Activated T-helper 1 cell treated with anti-CD3 and anti-CD28 coated beads, Interleukin-12 subunit alpha, Interleukin-12 subunit beta, Interleukin-2, Interleukin-4 antibody, amounts not matched to agents 30 ng/mL and 10 ng/mL and 1 ng/mL, durations not matched to agents 14 hours and 24 hours and 36 hours (primary cell): ENCODE results near the gene QSER1. TPM values are rescaled to one million over a fixed set of nuclear protein-coding genes. Genes with fewer than 3 reads are reported as not detected.
"Not testable (repeated sequence)": the region's sequence is repeated elsewhere in the genome, so short reads cannot be mapped to it uniquely, and the experiment has no call there.

Source experiments
- DNase-seq: peaks from one replicate; pipeline ENCODE4 v3.0.0; 2021; ENCODE audit warnings: low spot score
- H3K27ac Mint-ChIP-seq: one replicate; pipeline ENCODE4 v1.8.0; 2021; ENCODE audit warnings: mild to moderate bottlenecking, mixed read lengths
- H3K27me3 Mint-ChIP-seq: one replicate; pipeline ENCODE4 v1.8.0; 2022; ENCODE audit warnings: mild to moderate bottlenecking, moderate library complexity, mixed read lengths; ENCODE audit not compliant: insufficient read depth
- H3K36me3 Mint-ChIP-seq: one replicate; pipeline ENCODE4 v1.8.0; 2021; ENCODE audit warnings: low read depth, mixed read lengths
- H3K4me1 Mint-ChIP-seq: one replicate; pipeline ENCODE4 v1.8.0; 2021; ENCODE audit warnings: low read depth, mixed read lengths
- H3K4me3 Mint-ChIP-seq: one replicate; pipeline ENCODE4 v1.8.0; 2021; ENCODE audit warnings: mild to moderate bottlenecking, moderate library complexity, mixed read lengths
- H3K9me3 Mint-ChIP-seq: one replicate; pipeline ENCODE4 v1.8.0; 2021; ENCODE audit warnings: mixed read lengths
- intact Hi-C: fragments of 100-400 bp; cut with micrococcal nuclease; formaldehyde crosslinking; loops from one replicate; pipeline ENCODE4 v1.15.1; 2024
- total RNA-seq: library from RNA; stranded (reverse); gene quantifications from 2 replicates; pipeline ENCODE4 v1.2.3, GENCODE V29; 2022

QSER1 gene
- total RNA-seq, 1 donor from 2014 or later: 15.1 TPM

DNA sequence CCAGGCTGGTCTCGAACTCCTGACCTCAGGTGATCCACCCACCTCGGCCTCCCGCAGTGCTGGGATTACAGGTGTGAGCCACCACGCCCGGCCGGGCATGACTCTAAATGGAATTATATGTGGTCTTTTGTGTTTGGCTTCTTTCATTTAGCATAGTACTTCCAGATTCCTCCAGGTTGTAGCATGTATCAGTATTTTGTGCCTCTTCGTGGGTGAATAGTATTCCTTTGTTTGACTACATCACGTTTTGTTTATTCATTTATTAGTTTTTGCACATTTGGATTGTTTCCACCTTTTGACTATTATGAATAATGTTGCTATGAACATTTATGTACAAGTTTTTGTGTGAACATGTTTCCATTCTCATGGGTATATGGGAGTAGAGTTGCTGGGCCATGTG lies 24.4 kb downstream of the QSER1 start:
- no peaks in the 10 kb centered on the region for H3K27me3 Mint-ChIP-seq
- no peak overlapping the region for H3K27ac Mint-ChIP-seq
- no peak overlapping the region for H3K4me3 Mint-ChIP-seq
- no peaks in the 10 kb centered on the region for H3K9me3 Mint-ChIP-seq
- intact Hi-C loops: no loop called here
- H3K4me1 Mint-ChIP-seq: peaks cover 17% of the 10 kb centered on the region
- H3K36me3 Mint-ChIP-seq: no peaks in the 10 kb centered on the region
- no peak for DNase-seq

DNA sequence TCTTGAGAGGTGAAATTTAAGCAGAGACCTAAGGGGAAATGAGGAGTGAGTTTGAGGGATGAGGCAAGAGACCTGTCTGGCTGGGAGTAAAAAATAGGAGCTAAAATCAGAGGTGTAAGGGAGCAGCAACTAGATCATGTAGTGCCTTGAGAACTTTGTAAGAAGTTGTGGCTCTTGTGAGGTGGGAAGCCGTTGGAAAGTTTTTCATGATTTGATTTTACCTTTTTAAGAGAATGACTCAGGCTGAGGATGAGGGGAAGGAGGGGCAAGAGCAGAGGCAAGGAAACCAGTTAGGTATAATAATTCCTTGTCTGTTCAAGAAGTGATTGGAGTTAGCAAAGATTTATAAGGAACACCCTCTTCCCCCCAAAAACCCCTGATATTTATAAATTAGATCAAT lies 25.8 kb downstream of the QSER1 start:
- H3K27ac Mint-ChIP-seq: peak overlapping the region; percentile 16
- intact Hi-C loops: no loop called here
- H3K9me3 Mint-ChIP-seq: no peaks in the 10 kb centered on the region
- DNase-seq: no peak
- no peaks in the 10 kb centered on the region for H3K36me3 Mint-ChIP-seq
- no peaks in the 10 kb centered on the region for H3K27me3 Mint-ChIP-seq
- H3K4me1 Mint-ChIP-seq: peaks cover 17% of the 10 kb centered on the region
- no peak overlapping the region for H3K4me3 Mint-ChIP-seq

DNA sequence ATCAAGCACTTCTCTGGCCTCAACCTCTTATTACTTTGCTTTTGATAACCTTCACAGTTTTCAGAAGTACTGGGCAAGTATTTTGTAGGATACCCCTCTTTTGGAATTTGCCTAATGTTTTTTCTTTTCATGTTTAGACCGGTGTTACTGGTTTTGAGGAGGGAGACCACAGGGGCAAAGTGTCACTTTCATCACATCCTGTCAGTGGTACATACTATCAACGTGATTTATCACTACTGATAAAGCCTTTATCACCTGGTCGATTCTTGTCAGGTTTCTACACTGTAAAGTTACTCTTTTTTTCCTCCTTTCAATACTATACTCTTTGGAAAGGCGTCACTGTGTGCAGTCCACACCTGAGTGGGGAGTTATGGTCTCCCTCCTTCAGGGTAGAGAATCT lies 26.7 kb downstream of the QSER1 start:
- Mint-ChIP-seq H3K4me3 (no peak overlapping the region), H3K4me1 (peaks cover 17% of the 10 kb centered on the region), H3K27ac (no peak overlapping the region), H3K9me3 (no peaks in the 10 kb centered on the region), H3K27me3 (no peaks in the 10 kb centered on the region), H3K36me3 (no peaks in the 10 kb centered on the region)
- intact Hi-C loops: no loop called here
- no peak for DNase-seq

DNA sequence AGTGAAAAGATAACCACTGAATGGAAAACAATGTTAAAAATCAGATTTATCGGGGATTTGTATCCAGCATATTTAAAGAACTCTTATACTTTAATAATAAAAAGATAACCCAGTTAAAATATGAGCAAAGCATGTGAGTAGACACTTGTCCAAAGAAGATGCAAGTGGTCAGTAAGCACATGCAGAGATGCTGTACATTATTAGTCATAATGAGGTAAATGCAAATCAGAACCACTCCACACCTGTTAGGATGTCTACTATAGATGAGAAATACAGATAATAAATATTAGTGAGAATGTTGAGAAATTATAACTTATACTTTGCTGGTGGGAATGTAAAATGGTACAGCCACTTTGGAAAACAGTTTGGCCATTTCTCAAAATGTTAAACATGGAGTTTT lies 28.0 kb downstream of the QSER1 start:
- no peak for DNase-seq
- no peaks in the 10 kb centered on the region for H3K36me3 Mint-ChIP-seq
- no peak overlapping the region for H3K27ac Mint-ChIP-seq
- no peaks in the 10 kb centered on the region for H3K27me3 Mint-ChIP-seq
- no peaks in the 10 kb centered on the region for H3K9me3 Mint-ChIP-seq
- peaks cover 17% of the 10 kb centered on the region for H3K4me1 Mint-ChIP-seq
- H3K4me3 Mint-ChIP-seq: no peak overlapping the region
- intact Hi-C loops: no loop called here

DNA sequence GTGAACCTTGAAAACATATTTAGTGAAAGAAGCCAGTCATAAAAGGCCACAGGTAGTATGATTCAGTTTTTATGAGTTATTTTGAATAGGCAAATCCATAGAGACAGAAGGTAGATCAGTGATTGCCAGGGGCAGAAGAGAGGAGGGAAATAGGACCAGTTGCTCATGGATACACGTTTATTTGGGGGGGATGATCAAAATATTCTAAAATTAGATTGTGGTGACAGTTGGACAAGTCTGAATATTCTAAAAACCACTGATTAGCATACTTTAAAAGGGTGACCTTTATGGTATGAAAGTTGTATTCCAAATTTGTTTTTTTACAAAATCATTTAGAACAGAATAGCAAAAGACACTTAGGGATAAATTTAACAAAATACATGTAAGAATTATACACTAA lies 28.6 kb downstream of the QSER1 start:
- intact Hi-C loops: no loop called here
- H3K9me3 Mint-ChIP-seq: no peaks in the 10 kb centered on the region
- H3K36me3 Mint-ChIP-seq: no peaks in the 10 kb centered on the region
- no peaks in the 10 kb centered on the region for H3K27me3 Mint-ChIP-seq
- H3K4me3 Mint-ChIP-seq: no peak overlapping the region
- DNase-seq: no peak
- H3K27ac Mint-ChIP-seq: no peak overlapping the region
- peaks cover 17% of the 10 kb centered on the region for H3K4me1 Mint-ChIP-seq

DNA sequence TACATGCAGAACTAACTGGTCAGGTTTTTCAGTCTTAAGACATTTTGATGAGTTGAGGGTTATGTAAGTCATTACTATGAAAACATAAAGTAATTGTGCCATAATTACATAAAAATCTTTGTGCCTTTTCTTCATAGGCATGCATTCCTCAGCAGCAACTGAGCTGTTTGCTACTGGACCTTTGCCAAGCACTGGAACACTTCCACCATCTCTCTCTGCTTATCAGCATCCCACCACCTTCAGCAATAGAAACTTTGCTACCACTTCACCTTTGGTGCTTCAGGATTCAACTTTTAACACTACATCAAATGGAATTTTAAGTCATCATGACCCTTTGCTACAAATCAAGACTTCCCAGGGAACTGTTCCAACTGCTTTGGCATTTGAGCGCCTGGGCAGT lies 39.0 kb downstream of the QSER1 start:
- intact Hi-C loops: no loop called here
- Mint-ChIP-seq H3K4me1 (no peaks in the 10 kb centered on the region), H3K4me3 (no peak overlapping the region), H3K36me3 (peaks cover 41% of the 10 kb centered on the region), H3K27ac (no peak overlapping the region), H3K27me3 (no peaks in the 10 kb centered on the region), H3K9me3 (no peaks in the 10 kb centered on the region)
- no peak for DNase-seq

DNA sequence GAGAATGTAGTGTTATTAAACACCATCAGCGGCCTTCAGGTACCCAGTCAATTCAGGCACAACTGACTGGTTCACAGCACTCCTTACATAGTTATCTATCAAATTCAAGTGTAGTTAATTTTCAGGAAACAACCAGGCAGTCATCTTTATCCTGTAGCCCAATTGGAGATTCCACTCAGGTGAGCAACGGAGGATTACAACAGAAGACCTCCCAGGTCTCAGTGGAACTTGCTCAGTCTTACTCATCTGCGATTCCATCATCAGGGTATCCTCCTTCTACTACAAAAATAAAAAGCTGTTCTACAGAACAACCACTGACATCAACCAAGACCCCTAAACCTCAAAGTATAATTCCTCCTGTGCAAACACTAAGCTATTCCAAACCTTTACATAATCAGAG lies 39.6 kb downstream of the QSER1 start:
- Mint-ChIP-seq H3K4me3 (no peak overlapping the region), H3K9me3 (no peaks in the 10 kb centered on the region), H3K36me3 (peaks cover 41% of the 10 kb centered on the region), H3K27me3 (no peaks in the 10 kb centered on the region), H3K27ac (no peak overlapping the region), H3K4me1 (no peaks in the 10 kb centered on the region)
- no peak for DNase-seq
- intact Hi-C loops: no loop called here

DNA sequence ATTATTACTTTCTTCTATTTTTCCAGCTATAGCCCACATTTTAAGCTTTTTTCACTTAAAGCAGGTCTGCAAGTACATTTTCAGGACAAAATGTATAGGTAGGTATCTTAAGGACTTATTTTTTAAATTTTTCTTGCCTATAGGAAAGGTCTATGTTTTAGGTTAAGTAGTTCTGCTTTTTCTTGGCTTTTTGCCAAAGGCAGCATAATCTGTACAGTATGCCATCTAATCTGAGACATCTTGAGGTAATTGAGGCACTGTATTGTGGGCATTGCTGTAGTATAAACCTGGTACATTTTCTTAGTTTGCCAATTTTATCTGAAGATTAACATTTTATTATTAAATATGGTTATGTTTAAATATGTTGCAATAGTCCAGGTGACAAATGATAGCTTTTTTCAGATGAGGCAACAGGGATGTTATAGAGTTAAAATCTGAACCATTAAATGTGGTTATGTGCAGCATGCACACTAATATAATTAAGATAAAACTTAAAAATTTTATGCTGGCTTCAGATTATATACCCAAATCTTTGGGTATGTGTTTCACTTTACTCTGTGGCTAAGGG lies 42.9 kb downstream of the QSER1 start:
- no peak overlapping the region for H3K27ac Mint-ChIP-seq
- no peaks in the 10 kb centered on the region for H3K27me3 Mint-ChIP-seq
- peaks cover 14% of the 10 kb centered on the region for H3K4me1 Mint-ChIP-seq
- no peaks in the 10 kb centered on the region for H3K9me3 Mint-ChIP-seq
- intact Hi-C loops: no loop called here
- DNase-seq: no peak
- H3K4me3 Mint-ChIP-seq: no peak overlapping the region
- H3K36me3 Mint-ChIP-seq: peaks cover 42% of the 10 kb centered on the region

DNA sequence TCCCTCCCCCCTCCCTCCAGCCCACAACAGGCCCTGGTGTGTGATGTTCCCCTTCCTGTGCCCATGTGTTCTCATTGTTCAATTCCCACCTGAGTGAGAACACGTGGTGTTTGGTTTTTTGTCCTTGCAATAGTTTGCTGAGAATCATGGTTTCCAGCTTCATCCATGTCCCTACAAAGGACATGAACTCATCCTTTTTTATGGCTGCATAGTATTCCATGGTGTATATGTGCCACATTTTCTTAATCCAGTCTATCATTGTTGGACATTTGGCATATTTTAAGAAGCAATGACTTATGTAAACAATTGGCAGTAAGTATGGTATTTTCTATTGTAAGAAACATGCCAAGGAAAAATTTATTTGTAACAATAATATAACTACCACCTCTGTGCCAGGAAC lies 43.6 kb downstream of the QSER1 start:
- H3K9me3 Mint-ChIP-seq, H3K27ac Mint-ChIP-seq, intact Hi-C loops, DNase-seq, H3K4me3 Mint-ChIP-seq, H3K27me3 Mint-ChIP-seq: not testable (repeated sequence)
- Mint-ChIP-seq H3K36me3 (peaks cover 45% of the 10 kb centered on the region), H3K4me1 (peaks cover 18% of the 10 kb centered on the region)

DNA sequence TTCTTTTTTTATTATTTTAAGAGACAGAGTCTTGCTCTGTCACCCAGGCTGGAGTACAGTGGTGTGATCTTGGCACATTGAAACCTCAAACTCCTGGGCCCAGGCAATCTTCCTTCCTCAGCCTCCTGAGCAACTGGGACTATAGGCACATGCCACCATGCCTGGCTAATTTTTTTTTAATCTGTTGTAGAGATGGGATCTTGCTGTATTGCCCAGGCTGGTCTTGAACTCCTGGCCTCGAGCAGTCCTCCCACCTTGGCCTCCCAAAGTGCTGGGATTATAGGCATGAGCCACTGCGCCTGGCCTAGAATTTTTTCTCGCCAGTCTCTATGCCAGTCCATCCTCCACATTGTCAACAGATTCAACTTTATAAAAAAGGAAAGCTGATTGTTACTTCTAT lies 44.7 kb downstream of the QSER1 start:
- DNase-seq, H3K27ac Mint-ChIP-seq, H3K27me3 Mint-ChIP-seq, H3K9me3 Mint-ChIP-seq, H3K4me3 Mint-ChIP-seq, intact Hi-C loops: not testable (repeated sequence)
- H3K36me3 Mint-ChIP-seq: peaks cover 38% of the 10 kb centered on the region
- H3K4me1 Mint-ChIP-seq: peaks cover 18% of the 10 kb centered on the region

DNA sequence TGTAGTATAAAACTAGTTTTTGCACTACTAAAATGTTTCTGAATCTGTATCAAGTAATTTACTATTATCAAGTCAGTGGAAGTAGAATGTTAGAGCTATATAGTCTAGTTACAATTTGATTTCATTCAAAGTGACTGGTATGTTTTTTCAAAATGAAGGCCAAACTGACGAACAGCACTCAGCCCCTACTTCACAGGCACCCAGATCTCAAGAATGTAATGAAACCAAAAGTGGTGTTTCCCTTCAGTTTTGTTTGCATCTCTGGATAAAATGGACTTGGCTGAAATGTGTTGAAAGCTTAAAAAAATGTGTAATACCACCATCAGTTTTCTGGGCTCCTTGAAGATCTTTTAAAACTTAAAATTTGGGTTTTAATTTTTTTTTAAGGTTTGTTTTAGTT lies 46.4 kb downstream of the QSER1 start:
- H3K27ac Mint-ChIP-seq: no peak overlapping the region
- peaks cover 23% of the 10 kb centered on the region for H3K36me3 Mint-ChIP-seq
- no peaks in the 10 kb centered on the region for H3K27me3 Mint-ChIP-seq
- DNase-seq: no peak
- no peaks in the 10 kb centered on the region for H3K9me3 Mint-ChIP-seq
- H3K4me3 Mint-ChIP-seq: no peak overlapping the region
- peaks cover 18% of the 10 kb centered on the region for H3K4me1 Mint-ChIP-seq
- intact Hi-C loops: no loop called here

DNA sequence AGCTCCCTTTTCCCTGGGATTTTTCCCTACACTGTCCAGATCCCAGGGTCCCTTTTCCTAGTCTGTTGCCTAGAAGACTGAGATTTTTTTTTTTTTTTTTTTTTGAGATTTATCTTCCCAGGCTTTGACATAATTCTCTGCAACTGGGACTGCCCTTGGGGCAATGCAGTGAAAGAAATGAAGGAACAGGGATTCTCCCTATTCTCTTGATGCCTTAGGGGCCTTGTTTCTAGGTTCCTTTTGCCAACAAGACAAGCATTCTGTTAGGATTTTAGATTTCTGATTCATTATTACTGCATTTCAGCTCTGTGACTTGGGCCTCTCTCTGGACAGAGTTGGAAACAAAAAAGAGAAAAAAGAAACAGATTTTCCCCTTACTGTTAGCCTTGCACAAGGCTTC lies 47.3 kb downstream of the QSER1 start:
- Mint-ChIP-seq H3K4me1 (peaks cover 18% of the 10 kb centered on the region), H3K27ac (no peak overlapping the region), H3K36me3 (peaks cover 15% of the 10 kb centered on the region), H3K4me3 (no peak overlapping the region), H3K27me3 (no peaks in the 10 kb centered on the region), H3K9me3 (no peaks in the 10 kb centered on the region)
- no peak for DNase-seq
- intact Hi-C loops: no loop called here

DNA sequence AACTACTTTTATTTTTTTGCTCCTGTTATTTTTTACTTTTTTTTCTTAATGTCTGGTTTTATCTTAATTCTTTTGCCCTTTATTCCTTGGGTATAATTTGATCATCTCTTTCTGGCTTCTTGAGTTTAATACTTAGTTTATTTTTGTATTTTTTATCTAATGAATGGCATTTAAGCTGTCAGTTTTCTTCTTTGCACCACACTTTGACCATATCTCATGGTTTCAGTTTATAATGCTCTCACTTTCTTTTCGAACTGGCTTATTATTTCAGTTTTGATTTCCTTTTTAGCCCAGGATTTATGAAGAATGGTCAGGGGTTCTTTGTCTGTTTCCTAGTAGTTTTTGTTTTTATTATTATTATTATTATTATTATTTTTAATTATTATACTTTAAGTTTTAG lies 48.3 kb downstream of the QSER1 start:
- no peak for DNase-seq
- Mint-ChIP-seq H3K36me3 (peaks cover 15% of the 10 kb centered on the region), H3K4me3 (no peak overlapping the region), H3K27me3 (no peaks in the 10 kb centered on the region), H3K9me3 (no peaks in the 10 kb centered on the region), H3K4me1 (peaks cover 18% of the 10 kb centered on the region), H3K27ac (no peak overlapping the region)
- intact Hi-C loops: no loop called here

DNA sequence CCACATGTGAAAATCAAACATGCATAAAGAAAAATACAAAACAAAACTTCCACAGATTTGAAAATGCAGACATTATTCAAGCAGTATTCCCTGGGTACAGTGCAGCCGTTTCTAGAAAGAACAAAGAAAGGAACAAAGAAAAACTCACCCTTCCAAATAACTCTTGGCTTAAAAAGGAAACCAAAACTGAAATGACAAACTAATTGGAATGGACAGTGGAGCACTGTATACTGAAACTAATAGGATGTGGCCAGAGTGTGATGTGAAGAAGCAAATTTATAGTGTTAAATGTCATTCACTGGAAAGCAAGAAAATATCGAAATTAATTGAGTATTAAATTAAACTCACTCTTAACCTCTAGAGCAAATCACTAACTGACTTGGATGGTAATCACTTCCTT lies 55.4 kb downstream of the QSER1 start:
- Mint-ChIP-seq H3K9me3 (peaks cover 13% of the 10 kb centered on the region), H3K4me1 (no peaks in the 10 kb centered on the region), H3K27ac (no peak overlapping the region), H3K4me3 (no peak overlapping the region), H3K36me3 (peaks cover 9% of the 10 kb centered on the region), H3K27me3 (no peaks in the 10 kb centered on the region)
- no peak for DNase-seq
- intact Hi-C loops: no loop called here
